Measurements from ENCODE around the gene ADGRB2. TPM values are rescaled to one million over a fixed set of nuclear protein-coding genes. Genes with fewer than 3 reads are reported as not detected.

ADGRB2 gene
- total RNA-seq, 1 donor from 2014 or later, result 0.17 TPM

DNA sequence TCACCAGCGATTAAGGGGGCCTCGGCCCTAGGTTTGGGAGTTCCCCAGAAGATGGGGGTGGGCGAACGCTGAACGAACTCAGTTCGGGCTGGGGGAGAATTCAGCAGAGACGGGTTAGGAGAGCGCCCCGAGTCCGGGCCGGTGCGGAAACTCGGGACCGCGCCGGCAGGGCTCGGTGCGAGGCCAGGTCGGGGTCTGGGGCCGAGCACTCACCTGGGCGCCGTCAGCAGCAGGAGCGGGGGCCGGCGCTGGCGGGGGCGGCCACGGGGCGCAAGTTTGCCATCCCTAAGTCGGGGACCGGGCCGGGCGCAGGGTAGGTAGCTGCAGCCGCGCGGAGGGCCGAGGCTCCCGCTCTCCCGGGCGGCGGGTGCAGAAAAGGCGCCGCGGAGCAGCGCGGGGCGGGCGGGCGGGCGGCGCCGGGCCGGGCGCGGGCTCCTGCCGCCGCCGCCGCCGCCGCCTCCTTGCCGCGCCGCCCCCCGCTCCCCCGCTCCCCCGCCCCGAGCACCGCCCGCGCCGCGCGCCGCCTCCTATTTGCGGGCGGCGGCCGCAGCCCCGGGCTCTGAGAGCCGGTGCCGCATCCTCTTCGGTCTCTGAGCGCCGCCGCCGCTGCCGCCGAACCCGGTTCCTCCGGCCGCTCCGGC is 349 bp downstream of the ADGRB2 start:
- DNase-seq, result no peak

- DNase-seq, result peak; percentile 66
Measured at GRCh38 chr1:31762726-31763670, 1.1 kb downstream of the ADGRB2 start.

DNA sequence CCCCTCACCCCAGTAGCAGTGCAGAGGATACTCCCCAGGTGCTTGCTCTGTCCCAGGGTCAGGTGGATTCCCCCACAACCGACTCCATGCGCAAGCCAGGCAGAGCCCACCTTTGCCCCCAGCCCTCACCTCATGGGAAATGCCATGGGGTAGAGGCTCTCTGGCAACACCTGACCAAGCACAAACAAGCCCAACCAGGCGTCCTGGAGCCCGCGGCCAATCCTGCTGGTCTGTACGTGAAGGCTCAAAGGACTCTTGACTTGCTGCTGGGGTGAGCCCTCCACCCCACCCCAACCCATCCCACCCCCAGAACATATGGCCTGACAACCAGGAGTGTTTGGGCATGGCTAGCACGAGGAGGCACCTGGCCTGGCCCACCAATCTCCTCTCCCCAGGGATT is 1.8 kb downstream of the ADGRB2 start:
- no peak for DNase-seq

GRCh38 chr1:31761883-31762282 is 2.3 kb downstream of the ADGRB2 start:
- no peak for DNase-seq

GRCh38 chr1:31760471-31761470 is 3.4 kb downstream of the ADGRB2 start:
- DNase-seq, result peak; percentile 31

DNA sequence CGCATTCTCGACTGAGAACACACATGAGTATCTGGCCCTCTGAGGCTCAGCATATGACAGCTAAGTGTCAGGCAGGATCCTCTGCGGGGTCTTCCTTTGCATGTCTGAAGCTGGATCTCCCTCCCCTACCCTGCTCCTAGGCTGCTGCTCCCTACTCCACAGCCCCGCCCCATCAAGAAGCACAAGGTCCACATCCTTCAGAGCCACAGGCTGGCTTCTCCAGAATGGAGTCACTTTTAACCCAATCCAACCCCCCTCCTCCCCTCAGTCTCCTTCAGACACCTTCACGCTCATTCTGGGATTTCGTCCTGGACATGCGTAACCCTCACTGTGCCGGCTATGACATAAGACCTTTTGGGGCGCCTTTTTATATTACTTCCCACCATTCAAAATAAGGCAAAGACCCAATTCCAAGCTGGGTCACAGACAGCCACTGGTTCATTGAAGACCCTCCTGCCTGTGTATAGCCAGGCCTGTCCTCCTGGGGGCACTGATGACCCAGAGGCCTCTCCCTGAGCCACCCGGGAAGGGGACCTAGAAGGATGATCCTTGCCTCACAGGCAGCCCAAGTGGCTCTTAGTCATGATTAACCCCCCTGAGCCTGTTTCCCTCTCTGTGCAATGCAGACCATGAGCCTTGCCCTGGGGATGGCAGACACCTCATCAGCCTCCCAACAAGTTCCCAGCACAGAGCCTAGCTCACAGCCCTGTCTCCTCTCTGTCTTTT is 4.7 kb downstream of the ADGRB2 start:
- no peak for DNase-seq

DNA sequence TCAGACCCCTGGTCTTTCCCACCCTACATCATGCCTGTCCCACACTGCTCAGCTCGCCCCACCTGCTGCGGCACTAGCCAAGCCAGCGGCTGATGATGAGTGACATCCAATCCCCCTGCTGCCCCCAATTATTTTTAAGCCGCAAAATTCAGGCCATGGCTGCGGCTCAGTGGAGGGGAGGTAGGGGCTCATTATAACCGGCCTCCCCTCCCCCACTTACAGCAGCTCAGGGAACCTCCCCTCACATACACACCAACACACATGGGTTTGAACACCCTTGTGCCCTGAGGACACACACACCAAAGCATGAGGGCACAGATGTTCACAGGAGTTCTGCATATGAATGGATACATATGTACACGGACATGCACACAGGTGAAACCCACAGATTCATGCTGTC is 5.3 kb downstream of the ADGRB2 start:
- no peak for DNase-seq

GRCh38 chr1:31757989-31758388 is 6.2 kb downstream of the ADGRB2 start:
- DNase-seq, result no peak

DNA sequence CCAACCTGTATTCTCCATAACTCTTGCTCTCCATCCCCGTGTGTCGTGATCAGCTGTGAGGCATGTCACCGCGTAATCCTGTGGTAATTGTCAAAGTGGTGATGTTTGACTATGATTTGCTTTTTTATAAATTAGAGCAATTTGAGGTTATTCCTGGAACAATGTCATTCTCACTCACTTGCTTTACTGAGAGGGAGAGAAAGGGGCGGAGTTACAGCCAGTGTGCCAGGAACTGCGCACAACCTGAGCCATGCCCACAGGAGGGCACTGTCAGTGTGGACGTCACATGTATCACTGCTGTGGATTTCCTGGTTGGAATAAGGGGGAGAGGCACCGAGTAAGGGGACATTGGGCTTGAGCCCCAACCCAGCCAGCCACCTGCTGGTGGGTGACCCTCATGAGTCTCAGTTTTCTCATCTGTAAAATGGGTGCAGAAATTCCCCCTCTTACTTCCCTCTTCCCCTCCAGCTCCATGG is 6.9 kb downstream of the ADGRB2 start:
- no peak for DNase-seq

- DNase-seq, result no peak
Measured at GRCh38 chr1:31756578-31756977, 7.6 kb downstream of the ADGRB2 start.

GRCh38 chr1:31755850-31756492 is 8.2 kb downstream of the ADGRB2 start:
- DNase-seq, result no peak

- DNase-seq, result no peak
Measured at GRCh38 chr1:31755197-31755611, 8.9 kb downstream of the ADGRB2 start.

GRCh38 chr1:31754397-31754796 is 9.7 kb downstream of the ADGRB2 start:
- no peak for DNase-seq

DNA sequence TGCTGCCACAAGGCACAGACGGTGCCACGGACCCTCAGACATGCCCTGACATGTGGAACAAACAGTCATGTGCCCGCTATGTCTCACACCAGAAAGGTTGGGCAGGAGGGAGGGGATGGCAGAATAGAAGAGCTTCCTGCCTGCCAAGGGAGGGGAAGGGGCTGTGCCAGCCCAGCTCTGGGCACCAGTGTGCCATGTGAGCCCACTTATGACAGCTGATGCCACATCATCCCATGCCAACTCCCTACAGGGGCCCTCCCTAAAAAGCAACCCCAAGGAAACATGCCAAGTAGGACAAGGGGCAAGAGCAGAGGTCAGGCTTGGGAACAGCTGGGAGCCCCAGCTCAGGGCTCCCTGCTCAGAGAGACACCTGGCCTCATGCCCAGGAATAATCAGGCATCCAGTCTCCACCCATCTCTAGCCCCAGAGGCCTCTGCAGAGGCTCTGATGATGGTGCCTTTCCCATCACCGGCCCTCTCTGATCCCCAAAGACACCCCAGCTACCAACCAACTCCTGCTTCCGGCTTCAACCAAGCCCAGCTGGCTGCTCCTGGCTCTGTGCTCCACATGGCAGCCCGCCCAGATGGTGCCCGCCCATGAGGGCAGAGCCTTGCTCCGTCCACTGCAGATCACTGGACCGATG is 10.3 kb downstream of the ADGRB2 start:
- no peak for DNase-seq

GRCh38 chr1:31752952-31753475 is 11.1 kb downstream of the ADGRB2 start:
- no peak for DNase-seq

GRCh38 chr1:31752258-31752657 is 11.9 kb downstream of the ADGRB2 start:
- no peak for DNase-seq

- DNase-seq, result no peak
Measured at GRCh38 chr1:31751822-31752241, 12.3 kb downstream of the ADGRB2 start.

GRCh38 chr1:31750858-31751510 is 13.2 kb downstream of the ADGRB2 start:
- DNase-seq, result peak; percentile 28

GRCh38 chr1:31749785-31750735 is 14.1 kb downstream of the ADGRB2 start:
- peak; percentile 17 for DNase-seq

Measured in dermis blood vessel endothelial cell (primary cell).